KMS-11 (cell line): ENCODE data around the gene PLVAP.

Experiments used
- H2AFZ ChIP-seq: fragments of 200-600 bp; sonication (generic); 2 replicates; pipeline ENCODE4 v1.6.1; 2016; ENCODE audit warnings: antibody characterized with exemption, mixed run types, low read depth
- H3K27ac ChIP-seq: fragments of 200-600 bp; sonication (generic); 2 replicates; pipeline ENCODE4 v1.6.1; 2016; ENCODE audit warnings: mild to moderate bottlenecking, mixed run types
- H3K27me3 ChIP-seq: fragments of 200-600 bp; sonication (generic); 2 replicates; pipeline ENCODE4 v1.6.1; 2017; ENCODE audit warnings: mild to moderate bottlenecking, low read depth, mixed run types, moderate library complexity; ENCODE audit not compliant: insufficient read depth
- H3K36me3 ChIP-seq: fragments of 200-600 bp; sonication (generic); 2 replicates; pipeline ENCODE4 v1.6.1; 2017; ENCODE audit warnings: mild to moderate bottlenecking, mixed run types; ENCODE audit not compliant: insufficient read depth
- H3K4me1 ChIP-seq: fragments of 200-600 bp; sonication (generic); 2 replicates; pipeline ENCODE4 v1.6.1; 2016; ENCODE audit warnings: mild to moderate bottlenecking, low read depth, mixed run types; ENCODE audit not compliant: poor library complexity, severe bottlenecking
- H3K4me2 ChIP-seq: fragments of 200-600 bp; sonication (generic); 2 replicates; pipeline ENCODE4 v1.7.0; 2016; ENCODE audit warnings: mild to moderate bottlenecking, mixed run types
- H3K4me3 ChIP-seq: fragments of 200-600 bp; sonication (generic); IDR thresholded peaks from 2 replicates; pipeline ENCODE4 v1.6.1; 2017; ENCODE audit warnings: low read depth, low read length, mixed read lengths; ENCODE audit not compliant: insufficient read depth
- H3K79me2 ChIP-seq: fragments of 200-600 bp; sonication (generic); 2 replicates; pipeline ENCODE4 v1.6.1; 2016; ENCODE audit warnings: low read depth, mixed run types; ENCODE audit not compliant: insufficient read depth
- H3K9ac ChIP-seq: fragments of 200-600 bp; sonication (generic); 2 replicates; pipeline ENCODE4 v1.6.1; 2016; ENCODE audit warnings: mild to moderate bottlenecking, mixed run types
- H4K20me1 ChIP-seq: fragments of 200-600 bp; sonication (generic); 2 replicates; pipeline ENCODE4 v1.6.1; 2016; ENCODE audit warnings: mild to moderate bottlenecking, mixed run types; ENCODE audit not compliant: insufficient read depth
- CTCF ChIP-seq: fragments of 200-600 bp; sonication (generic); conservative IDR thresholded peaks from 2 replicates; pipeline ENCODE4 v1.6.1; 2017; ENCODE audit warnings: low read depth, mild to moderate bottlenecking, antibody characterized with exemption, low read length, moderate library complexity, mixed read lengths

Gene PLVAP

GRCh38 chr19:17394891-17395415, 17.8 kb upstream of the PLVAP start:
- Histone ChIP-seq H2AFZ (no peak overlapping the region), H3K4me1 (peaks cover 24% of the 10 kb centered on the region), H3K4me2 (no peak overlapping the region), H3K9ac (no peak overlapping the region), H3K79me2 (no peaks in the 10 kb centered on the region), H3K27me3 (peaks cover 3% of the 10 kb centered on the region; the same call in 1 of the 2 replicates), H4K20me1 (no peaks in the 10 kb centered on the region), H3K27ac (no peak overlapping the region), H3K36me3 (no peaks in the 10 kb centered on the region), H3K4me3 (no peak overlapping the region)
- no peak for TF ChIP-seq CTCF

GRCh38 chr19:17393914-17394313, 16.8 kb upstream of the PLVAP start, which contains the start of gene CCDC194:
CCDC194 (minus strand) TSS chr19:17394196; CDS start chr19:17394158, 38 bp downstream.
- H3K4me2 ChIP-seq: peak within 1 kb of the TSS; percentile 95; the same call in 1 of the 2 replicates
- no peak within 1 kb of the TSS for H3K9ac ChIP-seq
- no peak within 1 kb of the TSS for H2AFZ ChIP-seq
- no peaks in the 10 kb centered on the region for H4K20me1 ChIP-seq
- no peaks in the 10 kb centered on the region for H3K36me3 ChIP-seq
- H3K27me3 ChIP-seq: peaks cover 13% of the 10 kb centered on the region; the same call in 1 of the 2 replicates
- H3K4me3 ChIP-seq: no peak within 1 kb of the TSS
- H3K27ac ChIP-seq: no peak within 1 kb of the TSS
- no peak for TF ChIP-seq CTCF
- H3K4me1 ChIP-seq: peaks cover 24% of the 10 kb centered on the region
- no peaks in the 10 kb centered on the region for H3K79me2 ChIP-seq

- no peaks in the 10 kb centered on the region for H4K20me1 ChIP-seq
- TF ChIP-seq CTCF: no peak
- peaks cover 21% of the 10 kb centered on the region; the same call in 1 of the 2 replicates for H3K27me3 ChIP-seq
- H3K4me2 ChIP-seq: peak overlapping the region; percentile 95
- H3K36me3 ChIP-seq: no peaks in the 10 kb centered on the region
- no peak overlapping the region for H2AFZ ChIP-seq
- no peak overlapping the region for H3K9ac ChIP-seq
- no peak overlapping the region for H3K4me3 ChIP-seq
- H3K4me1 ChIP-seq: peaks cover 24% of the 10 kb centered on the region
- H3K79me2 ChIP-seq: no peaks in the 10 kb centered on the region
- no peak overlapping the region for H3K27ac ChIP-seq
Observed at GRCh38 chr19:17393002-17393401, 15.9 kb upstream of the PLVAP start.

- TF ChIP-seq CTCF: no peak
- Histone ChIP-seq H3K9ac (no peak overlapping the region; the same call in 1 of the 2 replicates), H3K27ac (peak overlapping the region; percentile 51), H4K20me1 (no peaks in the 10 kb centered on the region), H3K36me3 (no peaks in the 10 kb centered on the region), H3K4me1 (peaks cover 24% of the 10 kb centered on the region), H3K4me3 (no peak overlapping the region), H3K27me3 (peaks cover 26% of the 10 kb centered on the region; the same call in 1 of the 2 replicates), H3K79me2 (no peaks in the 10 kb centered on the region), H2AFZ (peak overlapping the region; percentile 66), H3K4me2 (peak overlapping the region; percentile 95)
Observed at GRCh38 chr19:17391371-17392151, 14.4 kb upstream of the PLVAP start.
